PC-3 (cell line): ENCODE results near the gene SLC45A1. TPM values are rescaled to one million over a fixed set of nuclear protein-coding genes. Genes with fewer than 3 reads are reported as not detected.

Source experiments
- ATAC-seq: fragments of 200-7000 bp; cut with Tn5 transposase; 2 replicates; pipeline ENCODE4 v1.9.1; 2020; ENCODE audit warnings: mild to moderate bottlenecking, moderate library complexity
- BruUV-seq: library from RNA; stranded (reverse); fragments of 400-500 nt; replicated peaks from 2 replicates; lab custom pipeline; 2021; lab: Mats Ljungman, UMichigan
- CTCF ChIA-PET: fragments of 300-600 bp; sonication (Branson Sonifier 250); formaldehyde crosslinking; loops from one replicate; lab custom pipeline; 2022; ENCODE audit warnings: antibody characterized with exemption; lab: Charles Lee
- POLR2A ChIA-PET: fragments of 300-600 bp; sonication (Branson Sonifier 250); formaldehyde crosslinking; loops from one replicate; lab custom pipeline; 2022; ENCODE audit warnings: antibody characterized with exemption; ENCODE audit not compliant: unreplicated experiment; lab: Charles Lee
- DNase-seq: peaks from one replicate; pipeline ENCODE4 v3.0.0-alpha.2; 2015
- H2AFZ ChIP-seq: fragments of 300-600 bp; sonication (generic); 2 replicates; pipeline ENCODE4 v1.6.0; 2016; ENCODE audit warnings: antibody characterized with exemption, low read length
- H3F3A ChIP-seq: fragments of 300-600 bp; sonication (generic); one replicate; pipeline ENCODE4 v1.6.0; 2017; ENCODE audit warnings: antibody characterized with exemption, low read length, control low read depth, mild to moderate bottlenecking; ENCODE audit not compliant: unreplicated experiment
- H3K27ac ChIP-seq: fragments of 300-600 bp; sonication (generic); 2 replicates; pipeline ENCODE4 v1.5.1; 2016; ENCODE audit warnings: mild to moderate bottlenecking, low read length
- H3K27me3 ChIP-seq: fragments of 300-600 bp; sonication (generic); 2 replicates; pipeline ENCODE4 v1.6.1; 2016; ENCODE audit warnings: low read length, mixed read lengths
- H3K36me3 ChIP-seq: fragments of 300-600 bp; sonication (generic); 2 replicates; pipeline ENCODE4 v1.6.1; 2016; ENCODE audit warnings: low read depth, mixed run types, low read length, mixed read lengths
- H3K4me1 ChIP-seq: fragments of 300-600 bp; sonication (generic); 2 replicates; pipeline ENCODE4 v1.5.1; 2016; ENCODE audit warnings: low read length; ENCODE audit not compliant: insufficient read depth
- H3K4me2 ChIP-seq: fragments of 300-600 bp; sonication (generic); 2 replicates; pipeline ENCODE4 v1.6.0; 2016; ENCODE audit warnings: low read length
- H3K4me3 ChIP-seq: fragments of 300-600 bp; sonication (generic); 2 replicates; pipeline ENCODE4 v1.5.1; 2016; ENCODE audit warnings: mild to moderate bottlenecking, low read length, mixed read lengths
- H3K79me2 ChIP-seq: fragments of 300-600 bp; sonication (generic); 2 replicates; pipeline ENCODE4 v1.6.1; 2017; ENCODE audit warnings: low read length, mixed read lengths
- H3K9ac ChIP-seq: fragments of 300-600 bp; sonication (generic); 2 replicates; pipeline ENCODE4 v1.6.0; 2016; ENCODE audit warnings: mild to moderate bottlenecking, low read length
- H3K9me2 ChIP-seq: fragments of 300-600 bp; sonication (generic); replicated peaks from 2 replicates; pipeline ENCODE4 v1.6.1; 2016; ENCODE audit warnings: mixed run types, low read length, mixed read lengths
- H3K9me3 ChIP-seq: fragments of 300-600 bp; sonication (generic); 2 replicates; pipeline ENCODE4 v1.6.1; 2016; ENCODE audit warnings: low read length, mixed read lengths
- H4K20me1 ChIP-seq: fragments of 300-600 bp; sonication (generic); 2 replicates; pipeline ENCODE4 v1.6.1; 2016; ENCODE audit warnings: low read length, mixed read lengths
- EZH2 ChIP-seq: fragments of 300-600 bp; sonication (generic); IDR thresholded peaks from one replicate; pipeline ENCODE4 v1.6.1; 2017; ENCODE audit warnings: antibody characterized with exemption, mild to moderate bottlenecking, low read length; ENCODE audit not compliant: unreplicated experiment
- EZH2phosphoT487 ChIP-seq: fragments of 300-600 bp; sonication (generic); IDR thresholded peaks from 2 replicates; pipeline ENCODE4 v1.6.1; 2018; ENCODE audit warnings: mild to moderate bottlenecking, antibody characterized with exemption, low read length, borderline replicate concordance
- intact Hi-C: fragments of 100-400 bp; cut with micrococcal nuclease; formaldehyde crosslinking; loops from 2 replicates; pipeline ENCODE4 v1.9.0; 2023
- total RNA-seq: library from RNA; depleted of rRNA; stranded (reverse); fragments of >200 nt; gene quantifications from 2 replicates; pipeline ENCODE4 v1.2.3, GENCODE V29; 2014
- TF ChIP-seq, protein P1 (sequence below): fragments of 300-600 bp; sonication (generic); conservative IDR thresholded peaks from 2 replicates; pipeline ENCODE4 v1.5.1; 2017; ENCODE audit warnings: antibody characterized with exemption, low read depth, mild to moderate bottlenecking, low read length

Gene SLC45A1
- total RNA-seq, 1 experiment from 2014 or later, result 0.62 TPM

DNA sequence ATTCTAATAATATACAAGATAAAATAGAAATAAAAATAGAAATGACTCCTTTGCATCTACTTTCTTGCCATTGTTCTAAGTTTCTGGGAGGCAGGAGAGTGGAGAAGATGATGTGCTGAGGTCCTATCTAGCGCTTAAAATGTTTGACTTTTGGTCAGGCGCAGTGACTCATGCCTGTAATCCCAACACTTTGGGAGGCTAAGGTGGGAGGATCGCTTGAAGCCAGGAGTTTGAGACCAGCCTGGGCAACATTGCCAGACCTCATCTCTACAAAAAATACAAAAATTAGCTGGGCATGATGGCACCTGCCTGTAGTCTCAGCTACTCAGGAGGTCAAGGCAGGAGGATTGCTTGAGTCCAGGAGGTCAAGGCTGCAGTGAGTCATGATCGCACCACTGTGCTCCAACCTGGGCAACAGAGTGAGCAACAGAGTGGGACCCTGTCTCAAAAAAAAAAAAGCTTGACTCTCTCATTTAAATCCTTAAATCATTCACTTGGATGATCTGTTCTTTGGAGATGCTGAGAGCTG lies 24.2 kb upstream of the SLC45A1 start:
- no peak overlapping the region for H3K27ac ChIP-seq
- BruUV-seq, result no TSS peak
- TF ChIP-seq EZH2phosphoT487 (no peak), EZH2 (no peak)
- TF ChIP-seq, protein P1, sequence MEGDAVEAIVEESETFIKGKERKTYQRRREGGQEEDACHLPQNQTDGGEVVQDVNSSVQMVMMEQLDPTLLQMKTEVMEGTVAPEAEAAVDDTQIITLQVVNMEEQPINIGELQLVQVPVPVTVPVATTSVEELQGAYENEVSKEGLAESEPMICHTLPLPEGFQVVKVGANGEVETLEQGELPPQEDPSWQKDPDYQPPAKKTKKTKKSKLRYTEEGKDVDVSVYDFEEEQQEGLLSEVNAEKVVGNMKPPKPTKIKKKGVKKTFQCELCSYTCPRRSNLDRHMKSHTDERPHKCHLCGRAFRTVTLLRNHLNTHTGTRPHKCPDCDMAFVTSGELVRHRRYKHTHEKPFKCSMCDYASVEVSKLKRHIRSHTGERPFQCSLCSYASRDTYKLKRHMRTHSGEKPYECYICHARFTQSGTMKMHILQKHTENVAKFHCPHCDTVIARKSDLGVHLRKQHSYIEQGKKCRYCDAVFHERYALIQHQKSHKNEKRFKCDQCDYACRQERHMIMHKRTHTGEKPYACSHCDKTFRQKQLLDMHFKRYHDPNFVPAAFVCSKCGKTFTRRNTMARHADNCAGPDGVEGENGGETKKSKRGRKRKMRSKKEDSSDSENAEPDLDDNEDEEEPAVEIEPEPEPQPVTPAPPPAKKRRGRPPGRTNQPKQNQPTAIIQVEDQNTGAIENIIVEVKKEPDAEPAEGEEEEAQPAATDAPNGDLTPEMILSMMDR, result no peak
- DNase-seq, result no peak
- H3K4me2 ChIP-seq, result no peak overlapping the region
- H3K9ac ChIP-seq, result no peak overlapping the region
- ChIA-PET POLR2A (no interaction called here), CTCF (interaction anchor here (0.6 kb wide), 1 partner anchor 143 kb away, joined by 3 read pairs; no protein-coding TSS in a partner anchor)
- intact Hi-C loops, result no loop called here
- no peaks in the 10 kb centered on the region for H3K4me1 ChIP-seq
- no peak overlapping the region for H3K4me3 ChIP-seq
- no peaks in the 10 kb centered on the region for H3K79me2 ChIP-seq
- H3K27me3 ChIP-seq, result no peaks in the 10 kb centered on the region
- H3F3A ChIP-seq, result no peaks in the 10 kb centered on the region
- no peaks in the 10 kb centered on the region for H3K9me2 ChIP-seq
- H2AFZ ChIP-seq, result no peak overlapping the region
- no peaks in the 10 kb centered on the region for H3K9me3 ChIP-seq
- H4K20me1 ChIP-seq, result no peaks in the 10 kb centered on the region
- H3K36me3 ChIP-seq, result no peaks in the 10 kb centered on the region
- ATAC-seq, result no peak

- DNase-seq (no peak), ATAC-seq (no peak)
- Histone ChIP-seq H3F3A (no peaks in the 10 kb centered on the region), H3K9ac (no peak overlapping the region), H3K79me2 (no peaks in the 10 kb centered on the region), H3K27me3 (no peaks in the 10 kb centered on the region), H3K4me1 (no peaks in the 10 kb centered on the region), H3K4me3 (no peak overlapping the region), H3K27ac (no peak overlapping the region), H4K20me1 (no peaks in the 10 kb centered on the region), H2AFZ (no peak overlapping the region), H3K36me3 (no peaks in the 10 kb centered on the region), H3K9me3 (no peaks in the 10 kb centered on the region), H3K9me2 (no peaks in the 10 kb centered on the region), H3K4me2 (no peak overlapping the region)
- no peak for TF ChIP-seq EZH2phosphoT487
- TF ChIP-seq, protein P1, result no peak
- TF ChIP-seq EZH2, result no peak
- POLR2A ChIA-PET, result no interaction called here
- intact Hi-C loops, result no loop called here
- BruUV-seq, result no TSS peak
- CTCF ChIA-PET, result interaction anchor here (0.6 kb wide), 1 partner anchor 142 kb away, joined by 3 read pairs; no protein-coding TSS in a partner anchor
These were observed 23.7 kb upstream of the SLC45A1 start for GRCh38 chr1:8294170-8294697.

DNA sequence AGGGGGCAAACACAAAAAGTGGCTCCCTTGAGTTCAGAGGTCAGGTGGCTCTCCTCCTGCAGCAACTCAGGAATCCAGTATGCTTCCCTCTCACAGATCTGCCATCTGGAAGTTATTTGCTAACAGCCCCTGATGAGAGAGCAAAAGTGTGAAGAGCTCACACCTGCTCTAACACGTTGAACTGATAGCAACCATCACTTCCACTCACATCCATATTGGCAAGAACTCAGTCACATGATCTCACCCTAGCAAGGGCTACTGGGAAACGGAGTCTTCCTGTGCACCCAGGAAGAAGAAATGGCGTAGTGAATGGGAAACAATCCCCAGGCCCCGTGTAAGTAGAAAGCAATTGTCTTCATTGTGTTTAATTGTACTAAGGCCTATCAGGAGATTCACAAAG lies 20.7 kb upstream of the SLC45A1 start:
- H3K4me3 ChIP-seq, result no peak overlapping the region
- H3K27ac ChIP-seq, result no peak overlapping the region
- no peaks in the 10 kb centered on the region for H3F3A ChIP-seq
- CTCF ChIA-PET, result no interaction called here
- no peaks in the 10 kb centered on the region for H3K27me3 ChIP-seq
- intact Hi-C loops, result no loop called here
- no peak for TF ChIP-seq EZH2phosphoT487
- TF ChIP-seq, protein P1, result no peak
- TF ChIP-seq EZH2, result no peak
- H3K36me3 ChIP-seq, result no peaks in the 10 kb centered on the region
- H3K4me2 ChIP-seq, result no peak overlapping the region
- POLR2A ChIA-PET, result no interaction called here
- ATAC-seq (no peak), DNase-seq (no peak)
- H3K4me1 ChIP-seq, result no peaks in the 10 kb centered on the region
- H4K20me1 ChIP-seq, result no peaks in the 10 kb centered on the region
- BruUV-seq, result no TSS peak
- no peak overlapping the region for H3K9ac ChIP-seq
- no peaks in the 10 kb centered on the region for H3K9me2 ChIP-seq
- no peaks in the 10 kb centered on the region for H3K79me2 ChIP-seq
- H2AFZ ChIP-seq, result no peak overlapping the region
- H3K9me3 ChIP-seq, result no peaks in the 10 kb centered on the region
